ENCODE results near the gene TMEM185B.
A peak's percentile ranks its signal among the peaks of the same experiment; 100 is the strongest.
"Not testable (repeated sequence)": the region's sequence is repeated elsewhere in the genome, so short reads cannot be mapped to it uniquely, and the experiment has no call there.

Gene TMEM185B

DNA sequence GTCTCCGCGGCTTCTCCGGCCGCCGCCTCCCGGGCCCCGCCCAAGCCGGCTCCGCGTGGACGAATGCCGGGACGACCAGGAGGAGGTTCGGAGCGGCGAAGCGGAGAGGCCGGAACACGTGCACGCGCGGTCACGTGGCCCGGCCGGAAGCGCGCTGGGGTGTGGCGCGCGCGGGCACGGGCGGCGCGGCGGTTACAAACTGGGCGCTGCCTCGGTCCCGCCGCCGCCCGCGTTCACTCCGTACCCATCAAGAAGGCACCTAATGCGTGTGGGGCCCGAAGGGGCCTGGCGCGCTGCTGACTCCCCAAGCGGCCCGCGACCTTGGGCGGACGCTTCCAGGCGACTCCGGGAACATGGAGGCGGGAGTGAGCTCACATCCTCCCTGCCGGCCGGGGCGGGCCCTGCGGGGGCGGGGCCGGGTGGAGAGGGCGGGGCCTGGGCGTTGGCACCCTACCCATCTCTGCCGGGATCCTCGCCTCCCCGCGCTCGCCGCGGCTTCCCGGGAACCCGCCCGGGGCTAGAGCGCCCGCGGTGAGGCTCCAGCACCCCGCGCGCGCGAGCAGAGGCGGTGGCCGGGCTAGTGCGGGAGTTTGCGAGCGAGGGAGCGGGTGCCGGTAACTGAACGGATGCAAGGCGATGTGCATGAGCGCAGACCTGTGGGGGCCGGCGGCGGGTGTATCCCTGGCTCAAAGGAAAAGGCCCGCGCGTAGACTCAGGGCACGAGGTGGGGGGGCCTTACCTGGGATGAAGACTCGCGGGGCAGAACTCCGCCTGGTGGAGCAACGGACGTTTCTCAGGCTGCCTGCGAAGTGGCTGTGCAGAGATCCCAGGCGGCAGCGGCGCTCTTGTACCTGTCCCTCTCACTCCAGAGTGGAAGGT, at the start of gene TMEM185B:
TMEM185B (minus strand) TSS at position 367 of the 879 bp plus-strand sequence. CDS start 424 bp downstream, outside the sequence.
- peak; percentile 91 for DNase-seq (ENCODE audit: low spot score)

DNA sequence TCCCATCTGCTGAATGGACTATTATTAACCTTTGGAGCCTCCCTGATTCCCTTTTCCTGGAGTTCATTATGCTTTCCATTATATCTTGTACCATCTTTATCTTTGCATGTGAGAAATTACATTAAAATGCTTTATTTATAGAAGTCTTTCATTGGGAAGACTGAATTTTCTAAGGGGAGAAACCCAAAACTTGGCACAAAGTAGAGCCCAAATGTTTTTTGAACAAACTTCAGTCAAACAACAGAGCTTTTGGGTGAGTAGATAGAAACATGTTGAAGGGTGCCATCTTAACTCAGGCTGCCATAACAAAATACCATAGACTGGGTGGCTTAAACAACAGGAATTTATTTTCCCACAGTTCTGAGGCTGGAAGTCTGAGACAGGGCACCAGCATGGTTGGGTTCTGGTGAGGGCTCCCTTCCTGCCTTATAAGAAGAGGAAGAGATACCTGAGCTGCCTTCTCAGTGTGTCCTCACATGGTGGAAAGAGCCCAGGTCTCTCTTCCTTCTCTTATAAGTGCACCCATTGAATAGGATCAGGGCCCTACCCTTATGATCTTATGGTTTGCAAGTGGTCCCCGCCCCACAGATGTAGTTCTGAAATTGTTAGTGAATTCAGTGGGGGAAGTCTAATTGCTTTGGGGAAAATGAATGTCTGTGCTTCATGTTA, 48.6 kb upstream of the TMEM185B start:
- DNase-seq (ENCODE audit: low spot score) = no peak

- no peak for DNase-seq (ENCODE audit: low spot score)
Measured at GRCh38 chr2:120269816-120270215, 46.6 kb upstream of the TMEM185B start.

DNA sequence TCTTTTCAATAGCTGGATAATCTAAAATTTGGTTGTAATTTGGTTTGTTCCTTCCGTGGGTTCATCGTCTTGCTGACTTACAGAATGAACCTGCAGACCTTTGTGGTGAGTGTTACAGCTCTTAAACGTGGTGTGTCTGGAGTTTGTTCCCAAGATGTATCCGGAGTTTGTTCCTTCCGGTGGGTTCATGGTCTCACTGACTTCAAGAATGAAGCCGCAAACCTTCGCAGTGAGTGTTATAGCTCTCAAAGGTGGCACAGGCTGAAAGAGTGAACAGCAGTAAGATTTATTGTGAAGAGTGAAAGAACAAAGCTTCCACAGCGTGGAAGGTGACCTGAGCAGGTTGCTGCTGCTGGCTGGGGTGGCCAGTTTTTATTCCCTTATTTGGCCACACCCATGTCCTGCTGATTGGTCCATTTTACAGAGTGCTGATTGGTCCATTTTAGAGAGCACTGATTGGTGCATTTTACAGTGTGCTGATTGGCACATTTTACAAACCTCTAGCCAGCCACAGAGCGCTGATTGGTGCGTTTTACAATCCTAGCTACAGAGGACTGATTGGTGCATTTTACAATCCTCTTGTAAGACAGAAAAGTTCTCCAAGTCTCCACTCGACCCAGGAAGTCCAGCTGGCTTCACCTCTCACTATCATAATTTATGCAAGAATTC, 46.0 kb upstream of the TMEM185B start:
- DNase-seq (ENCODE audit: low spot score) = no peak

GRCh38 chr2:120267348-120267747, 44.1 kb upstream of the TMEM185B start:
- DNase-seq (ENCODE audit: low spot score) = no peak

DNA sequence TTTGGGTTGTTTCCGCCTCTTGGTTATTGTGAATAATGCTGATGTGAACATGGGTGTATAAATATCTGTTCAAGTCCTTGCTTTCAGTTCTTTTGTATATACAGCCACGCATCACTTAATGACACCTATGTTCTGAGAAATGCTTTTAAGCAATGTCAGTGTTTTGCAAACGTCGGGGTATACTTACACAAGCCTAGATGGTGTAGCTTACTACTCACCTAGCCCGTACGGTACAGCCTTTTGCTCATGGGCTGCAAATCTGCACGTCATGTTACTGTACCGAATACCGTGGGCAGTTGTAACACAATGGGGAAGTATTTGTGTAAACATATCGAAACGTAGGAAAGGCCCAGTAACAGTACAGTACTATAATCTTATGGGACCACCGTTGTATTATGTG, 41.8 kb upstream of the TMEM185B start:
- DNase-seq (ENCODE audit: low spot score) = no peak

- DNase-seq (ENCODE audit: low spot score) = no peak
Measured at GRCh38 chr2:120262761-120263428, 39.7 kb upstream of the TMEM185B start.

- no peak for DNase-seq (ENCODE audit: low spot score)
Measured at GRCh38 chr2:120262150-120262549, 39.0 kb upstream of the TMEM185B start.

DNA sequence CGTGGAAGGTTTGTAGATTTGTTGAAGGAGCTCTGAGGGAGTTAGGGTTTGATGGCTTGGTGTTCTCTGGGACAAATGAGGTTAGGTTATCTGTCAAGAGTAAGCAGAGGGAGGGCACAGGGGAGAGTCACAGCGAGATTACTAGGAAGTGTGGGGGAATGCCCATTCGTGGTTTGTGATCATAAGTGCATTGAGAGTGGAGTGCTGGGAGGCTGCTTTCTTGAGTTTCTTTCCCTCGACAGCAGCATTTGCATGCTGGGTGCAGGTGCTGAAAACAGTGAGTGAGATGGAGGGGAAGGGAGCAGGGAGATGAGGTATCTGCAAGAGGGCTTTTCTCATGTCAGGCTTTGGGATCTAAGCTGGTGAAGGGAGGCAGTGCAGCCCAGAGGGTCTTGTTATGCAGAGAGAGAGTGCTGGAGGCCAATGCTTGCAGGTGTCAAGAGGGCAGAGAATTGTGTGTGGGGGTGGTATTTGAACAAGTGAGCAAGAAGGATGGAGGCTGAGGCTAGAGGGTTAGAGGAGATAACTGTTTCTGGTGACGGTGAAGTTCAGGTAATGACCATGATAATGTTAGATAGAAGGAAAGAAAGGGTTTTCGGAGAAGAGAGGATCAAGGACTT, 38.3 kb upstream of the TMEM185B start:
- DNase-seq (ENCODE audit: low spot score) = no peak

GRCh38 chr2:120260736-120261135, 37.5 kb upstream of the TMEM185B start:
- no peak for DNase-seq (ENCODE audit: low spot score)

- not testable (repeated sequence) for DNase-seq (ENCODE audit: low spot score)
Measured at GRCh38 chr2:120259939-120260338, 36.7 kb upstream of the TMEM185B start.

DNA sequence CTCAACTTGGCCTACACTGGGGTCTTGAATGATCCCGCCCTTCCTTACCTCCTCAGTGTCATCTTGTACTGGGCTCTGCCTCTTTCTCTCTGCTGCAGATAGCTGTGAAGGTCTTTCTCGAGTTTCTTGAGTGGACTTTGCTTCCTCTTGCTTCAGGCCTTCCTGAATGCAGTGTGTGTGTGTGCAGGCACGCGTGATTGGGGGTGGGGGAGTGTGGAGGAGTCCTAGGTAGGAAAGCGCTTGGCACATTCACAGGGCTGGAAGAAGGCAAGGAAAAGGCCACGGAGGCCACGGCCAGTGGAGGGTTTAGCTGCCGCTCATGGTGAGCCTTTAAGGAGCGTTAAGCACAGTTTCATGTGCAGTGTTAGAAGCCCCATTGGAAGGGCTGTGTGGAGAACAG, 35.0 kb upstream of the TMEM185B start:
- DNase-seq (ENCODE audit: low spot score) = no peak

GRCh38 chr2:120257522-120257921, 34.3 kb upstream of the TMEM185B start:
- DNase-seq (ENCODE audit: low spot score) = peak; percentile 23

DNA sequence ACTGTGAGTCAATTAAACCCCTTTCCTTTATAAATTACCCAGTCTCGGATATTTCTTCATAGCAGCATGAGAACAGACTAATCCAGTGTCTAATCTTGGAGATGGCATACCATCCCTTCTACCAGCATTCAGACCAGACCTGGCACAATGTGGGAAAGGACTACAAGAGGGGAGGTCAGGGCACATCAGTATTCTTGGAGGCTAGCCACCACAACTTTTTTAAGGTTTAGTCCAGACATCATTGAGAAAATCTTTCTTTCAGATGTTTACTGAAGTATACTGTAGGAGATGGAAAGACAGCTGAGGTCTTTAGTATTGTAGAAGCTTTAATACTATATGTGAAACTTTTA, 33.4 kb upstream of the TMEM185B start:
- no peak for DNase-seq (ENCODE audit: low spot score)

GRCh38 chr2:120255986-120256650, 32.9 kb upstream of the TMEM185B start:
- no peak for DNase-seq (ENCODE audit: low spot score)

- DNase-seq (ENCODE audit: low spot score) = no peak
Measured at GRCh38 chr2:120255071-120255470, 31.9 kb upstream of the TMEM185B start.

- DNase-seq (ENCODE audit: low spot score) = no peak
Measured at GRCh38 chr2:120254178-120254577, 31.0 kb upstream of the TMEM185B start.

- DNase-seq (ENCODE audit: low spot score) = peak; percentile 84
Measured at GRCh38 chr2:120253021-120253882, 30.1 kb upstream of the TMEM185B start.

- DNase-seq (ENCODE audit: low spot score) = peak; percentile 99
Measured at GRCh38 chr2:120252225-120253020, 29.2 kb upstream of the TMEM185B start, which contains the start of gene RALB. TSS of gene RALB (plus strand) at chr2:120252852. CDS start at chr2:120278665, 25,813 bp downstream.
